Mucosa of rectum (tissue), 2 donors: Measurements from ENCODE around the gene PDXK.

Experiments
- H3K27ac ChIP-seq, 2 donors: one replicate each; pipeline ENCODE4 v1.7.0; 2013; ENCODE audit warnings: inconsistent platforms in 2 of 2, low read depth in 2 of 2, low read length in 2 of 2
- H3K27me3 ChIP-seq, 2 donors: one replicate each; pipeline ENCODE4 v1.7.0; 2013; ENCODE audit warnings: low read length in 2 of 2; ENCODE audit not compliant: control insufficient read depth in 2 of 2, insufficient read depth in 2 of 2
- H3K36me3 ChIP-seq, 2 donors: one replicate each; pipeline ENCODE4 v1.7.0; 2013; ENCODE audit warnings: low read length in 2 of 2; ENCODE audit not compliant: control insufficient read depth in 2 of 2, insufficient read depth in 2 of 2
- H3K4me1 ChIP-seq, 2 donors: one replicate each; pipeline ENCODE4 v1.7.0; 2013; ENCODE audit warnings: low read length in 2 of 2, mild to moderate bottlenecking in 1 of 2; ENCODE audit not compliant: control insufficient read depth in 2 of 2, insufficient read depth in 2 of 2
- H3K4me3 ChIP-seq, 2 donors: one replicate each; pipeline ENCODE4 v1.7.0; 2013; ENCODE audit warnings: low read length in 2 of 2
- H3K9ac ChIP-seq, 2 donors: one replicate each; pipeline ENCODE4 v1.7.0; 2013; ENCODE audit warnings: low read length in 2 of 2, low read depth in 1 of 2, mild to moderate bottlenecking in 1 of 2
- H3K9me3 ChIP-seq, 2 donors: one replicate each; pipeline ENCODE4 v1.7.0; 2013; ENCODE audit warnings: low read length in 2 of 2; ENCODE audit not compliant: control insufficient read depth in 2 of 2
- donor health status: healthy.
- donor health status: Normal muscosa, but diverticular disease.

PDXK gene

DNA sequence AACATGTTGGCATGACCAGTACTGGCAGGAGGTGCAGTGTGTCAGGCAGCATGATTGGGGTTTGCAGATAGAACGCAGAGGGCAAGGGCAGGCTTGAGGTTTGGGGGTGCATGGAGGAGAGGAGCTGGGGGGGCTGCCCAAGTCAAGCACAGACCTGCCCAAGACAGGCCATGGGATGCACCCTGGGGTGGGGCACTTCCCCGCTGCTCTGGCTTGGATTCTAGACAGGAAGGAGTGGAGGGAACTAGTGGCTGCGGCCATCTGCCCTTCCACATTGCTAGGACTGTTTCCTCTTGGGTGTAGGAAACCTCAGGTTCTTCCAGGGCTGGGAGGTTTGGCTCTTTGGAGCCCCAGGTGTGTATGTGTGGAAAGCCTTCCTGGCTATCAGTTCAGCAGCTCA lies 3.0 kb downstream of the PDXK start:
- Histone ChIP-seq H3K9me3 (no peaks in the 10 kb centered on the region), H3K27ac (no peak overlapping the region), H3K9ac (no peak overlapping the region), H3K4me1 (peaks cover 30 to 39% of the 10 kb centered on the region in 2 donors), H3K27me3 (no peaks in the 10 kb centered on the region), H3K36me3 (peaks cover 9 to 12% of the 10 kb centered on the region in 2 donors), H3K4me3 (peak overlapping the region in 1 of 2 donors; percentile 93)

GRCh38 chr21:43723648-43724047 lies 4.7 kb downstream of the PDXK start:
- Histone ChIP-seq H3K9ac (no peak overlapping the region), H3K36me3 (peaks cover 9 to 12% of the 10 kb centered on the region in 2 donors), H3K9me3 (no peaks in the 10 kb centered on the region), H3K27me3 (no peaks in the 10 kb centered on the region), H3K4me1 (peaks cover 37 to 50% of the 10 kb centered on the region in 2 donors), H3K27ac (no peak overlapping the region), H3K4me3 (no peak overlapping the region)

DNA sequence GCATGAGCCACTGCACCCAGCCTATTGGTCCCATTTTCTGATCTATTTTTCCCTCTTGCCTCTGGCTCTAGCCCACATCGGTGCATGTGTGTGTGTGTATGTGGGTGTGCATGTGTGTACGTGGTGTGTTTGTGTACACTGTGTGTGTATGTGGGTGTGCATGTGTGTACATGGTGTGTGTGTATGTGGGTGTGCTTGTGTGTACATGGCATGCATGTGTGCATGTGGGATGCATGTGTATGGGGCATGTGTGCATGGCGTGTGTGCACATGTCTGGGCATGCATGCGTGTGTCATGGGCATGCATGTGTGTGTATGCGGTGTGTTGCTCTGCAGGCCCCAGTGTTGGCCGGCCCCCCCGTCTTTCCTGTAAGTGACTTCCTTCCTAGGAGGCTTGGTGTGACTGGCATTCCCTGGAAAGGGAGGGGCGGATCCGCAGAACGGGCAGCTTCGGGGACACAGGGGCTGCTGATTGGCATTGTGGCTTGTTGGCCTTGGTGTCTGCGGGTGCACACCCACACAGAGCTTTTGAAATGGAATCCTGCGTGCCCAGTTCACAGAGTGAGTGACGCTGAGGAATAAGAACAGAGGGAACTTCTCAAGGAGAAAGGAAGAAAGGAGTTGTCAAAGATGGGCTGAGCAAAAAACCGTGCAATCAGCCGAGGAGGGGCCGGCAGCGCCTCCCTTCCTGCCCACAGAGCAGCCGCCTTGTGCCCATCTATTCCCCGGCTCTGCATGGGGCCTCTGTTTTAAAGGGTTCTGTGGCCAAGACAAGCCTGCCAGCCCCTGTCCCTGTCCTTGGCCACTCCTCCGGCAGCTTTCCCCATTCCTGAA lies 8.0 kb downstream of the PDXK start:
- Histone ChIP-seq H3K4me1 (peaks cover 33 to 39% of the 10 kb centered on the region in 2 donors), H3K27me3 (no peaks in the 10 kb centered on the region), H3K9ac (no peak overlapping the region), H3K36me3 (peaks cover 9 to 13% of the 10 kb centered on the region in 2 donors), H3K9me3 (no peaks in the 10 kb centered on the region), H3K27ac (peak overlapping the region in 1 of 2 donors; percentile 72), H3K4me3 (no peak overlapping the region)

- H3K4me3 ChIP-seq = peak overlapping the region; percentile 56 to 71
- peak overlapping the region; percentile 66 to 72 for H3K27ac ChIP-seq
- H3K9ac ChIP-seq = no peak overlapping the region
- H3K27me3 ChIP-seq = no peaks in the 10 kb centered on the region
- peaks cover 9 to 18% of the 10 kb centered on the region in 2 donors for H3K36me3 ChIP-seq
- H3K4me1 ChIP-seq = peaks cover 36 to 38% of the 10 kb centered on the region in 2 donors
- no peaks in the 10 kb centered on the region for H3K9me3 ChIP-seq
Measured at GRCh38 chr21:43727519-43728153, 8.7 kb downstream of the PDXK start.

- peak overlapping the region; percentile 31 to 47 for H3K9ac ChIP-seq
- no peaks in the 10 kb centered on the region for H3K27me3 ChIP-seq
- H3K36me3 ChIP-seq = peaks cover 9 to 18% of the 10 kb centered on the region in 2 donors
- H3K4me1 ChIP-seq = peaks cover 36 to 41% of the 10 kb centered on the region in 2 donors
- peak overlapping the region; percentile 56 to 71 for H3K4me3 ChIP-seq
- H3K27ac ChIP-seq = peak overlapping the region; percentile 66 to 72
- H3K9me3 ChIP-seq = no peaks in the 10 kb centered on the region
Measured at GRCh38 chr21:43728154-43728466, 9.2 kb downstream of the PDXK start.

DNA sequence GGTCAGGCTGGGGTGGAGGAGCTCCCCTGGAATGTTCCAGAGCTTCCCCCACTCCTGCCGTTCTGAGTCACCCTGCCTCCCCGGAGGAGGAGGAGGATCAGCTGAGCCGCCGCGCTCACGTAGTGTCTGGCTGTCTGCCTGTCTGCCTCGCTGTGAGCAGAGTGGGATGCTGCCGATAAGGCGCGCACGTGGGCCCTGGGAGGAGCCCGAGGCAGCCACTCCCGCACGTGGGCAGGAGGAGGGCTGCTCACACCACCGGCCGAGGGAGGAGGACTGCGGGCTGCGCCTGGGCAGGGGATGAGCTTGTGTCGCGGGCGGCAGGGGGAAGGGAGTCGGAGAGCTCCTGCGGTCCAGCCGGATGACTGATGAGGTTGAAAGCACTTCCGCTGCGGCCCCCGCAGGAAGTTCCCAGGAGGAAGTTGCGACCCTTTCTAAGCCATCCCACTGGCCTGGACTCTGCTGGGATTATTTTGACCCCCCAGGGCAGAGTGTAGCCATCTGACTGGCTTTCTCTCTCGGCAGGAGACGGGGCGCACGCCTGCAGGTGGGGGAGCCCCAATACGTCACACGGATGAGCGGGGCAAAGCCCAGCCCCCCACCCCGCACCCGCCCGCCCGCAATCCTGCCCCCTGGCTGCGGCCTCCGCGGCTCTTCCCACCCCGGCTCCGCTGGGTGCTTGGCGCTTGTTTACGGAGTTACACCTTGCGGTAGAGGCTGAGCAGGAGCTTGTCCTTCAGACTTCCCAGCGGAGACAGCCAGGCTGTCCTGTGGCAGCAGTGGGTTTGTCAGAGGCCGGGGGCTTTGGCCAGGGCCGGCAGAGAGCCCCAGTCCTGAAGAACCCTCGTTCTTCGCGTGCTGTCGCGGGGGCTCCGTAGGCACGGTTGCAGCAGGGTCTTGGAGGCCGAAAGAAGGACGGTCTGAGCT lies 9.8 kb downstream of the PDXK start:
- Histone ChIP-seq H3K27ac (peak overlapping the region; percentile 66 to 72), H3K4me1 (peaks cover 42 to 48% of the 10 kb centered on the region in 2 donors)

GRCh38 chr21:43731476-43731875 lies 12.5 kb downstream of the PDXK start:
- Histone ChIP-seq H3K4me1 (peaks cover 49 to 52% of the 10 kb centered on the region in 2 donors), H3K27ac (peak overlapping the region; percentile 38 to 81), H3K9ac (peak overlapping the region in 1 of 2 donors; percentile 49), H3K4me3 (peak overlapping the region in 1 of 2 donors; percentile 31), H3K9me3 (no peaks in the 10 kb centered on the region), H3K27me3 (no peaks in the 10 kb centered on the region), H3K36me3 (peaks cover 3 to 10% of the 10 kb centered on the region in 2 donors)

More for the DNA sequence above, 9.8 kb downstream of the PDXK start:
- Histone ChIP-seq H3K9me3 (no peaks in the 10 kb centered on the region), H3K27me3 (no peaks in the 10 kb centered on the region), H3K4me3 (peak overlapping the region; percentile 56 to 71), H3K9ac (peak overlapping the region; percentile 31 to 47), H3K36me3 (peaks cover 5 to 14% of the 10 kb centered on the region in 2 donors)

DNA sequence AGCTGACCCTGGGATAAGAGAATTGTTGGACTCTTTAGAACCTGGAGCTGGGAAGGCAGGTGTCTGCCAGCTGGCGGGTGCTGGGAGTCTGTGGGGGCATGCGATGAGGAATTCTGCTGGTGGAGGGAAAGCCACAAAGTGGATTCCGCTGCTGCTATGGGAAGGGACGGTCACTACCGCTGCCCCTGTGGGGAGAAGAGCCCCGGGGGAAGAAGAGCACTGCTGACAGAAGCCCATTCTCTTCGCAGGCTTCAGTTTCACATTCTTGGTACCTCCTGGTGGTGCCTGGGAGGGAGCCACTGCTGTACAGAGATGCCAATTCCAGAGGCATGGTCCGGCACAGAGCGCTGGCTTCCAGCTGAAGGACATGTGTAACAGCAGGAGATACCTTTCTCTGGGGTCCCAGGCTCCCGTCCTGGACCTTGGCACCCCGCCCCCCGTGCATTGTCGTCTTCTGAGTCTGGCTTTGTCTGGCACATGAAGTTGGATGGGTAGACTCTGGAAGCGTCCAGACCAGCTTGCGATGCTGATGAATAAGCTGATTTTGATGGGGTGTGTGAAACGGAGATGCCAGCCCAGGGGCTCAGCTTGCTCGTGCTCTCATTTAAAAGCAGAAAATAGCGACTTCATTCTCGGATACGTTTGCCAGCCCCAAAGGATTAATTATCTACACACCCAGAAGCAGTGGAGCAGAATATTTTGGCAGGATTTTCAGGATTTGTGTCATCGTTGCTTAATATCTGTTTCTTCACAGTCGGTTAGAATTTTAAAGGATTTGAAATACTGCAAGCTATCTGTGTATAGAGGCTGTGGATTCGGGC lies 13.2 kb downstream of the PDXK start:
- no peaks in the 10 kb centered on the region for H3K9me3 ChIP-seq
- peaks cover 5 to 12% of the 10 kb centered on the region in 2 donors for H3K36me3 ChIP-seq
- peak overlapping the region; percentile 24 to 49 for H3K9ac ChIP-seq
- H3K4me1 ChIP-seq = peaks cover 44 to 48% of the 10 kb centered on the region in 2 donors
- H3K27me3 ChIP-seq = no peaks in the 10 kb centered on the region
- peak overlapping the region in 1 of 2 donors; percentile 31 for H3K4me3 ChIP-seq
- peak overlapping the region; percentile 32 to 81 for H3K27ac ChIP-seq

- H3K27me3 ChIP-seq = no peaks in the 10 kb centered on the region
- H3K27ac ChIP-seq = peak overlapping the region; percentile 73 to 77
- H3K9ac ChIP-seq = peak overlapping the region in 1 of 2 donors; percentile 60
- no peaks in the 10 kb centered on the region for H3K9me3 ChIP-seq
- H3K36me3 ChIP-seq = peaks cover 5 to 16% of the 10 kb centered on the region in 2 donors
- H3K4me1 ChIP-seq = peaks cover 34 to 41% of the 10 kb centered on the region in 2 donors
- peak overlapping the region; percentile 8 to 42 for H3K4me3 ChIP-seq
Measured at GRCh38 chr21:43733060-43733459, 14.1 kb downstream of the PDXK start.
